Muscle of back (tissue), 13 donors: ENCODE data around the gene KLHL35. TPM values are rescaled to one million over a fixed set of nuclear protein-coding genes. Genes with fewer than 3 reads are reported as not detected.

ENCODE experiments used
- DNase-seq, 3 donors: peaks; one replicate each; pipeline versions ENCODE4 v3.0.0 to v3.0.0-alpha.2; 2013
- long read RNA-seq, 9 donors: transcript quantifications; one replicate each; lab custom pipeline, GENCODE V29; 2026
- polyA plus RNA-seq, 10 donors: library from polyadenylated mRNA; unstranded; fragments of 120-200 nt; gene quantifications; one replicate each; pipeline ENCODE4 v1.2.1, GENCODE V29; 2013; ENCODE audit not compliant: insufficient read length in 10 of 10

KLHL35 gene
- polyA plus RNA-seq, result 1 to 10 TPM; 2.3 to 4.5 (median 3.5) TPM
- long read RNA-seq, donor 1, partial matches to known transcripts, result 0 of 1 reads
- long read RNA-seq, donor 1, other reads (novel, unspliced or antisense), result 0 of 1 reads
- long read RNA-seq, donor 2, partial matches to known transcripts, result 0 of 2 reads
- long read RNA-seq, donor 2, other reads (novel, unspliced or antisense), result 0 of 2 reads
- long read RNA-seq, donor 3, result 0 reads
- long read RNA-seq, donor 4, partial matches to known transcripts, result 0 of 2 reads
- long read RNA-seq, donor 4, other reads (novel, unspliced or antisense), result 0 of 2 reads
- long read RNA-seq, donor 5, partial matches to known transcripts, result 0 of 3 reads
- long read RNA-seq, donor 5, other reads (novel, unspliced or antisense), result 0 of 3 reads
- long read RNA-seq, donor 6, partial matches to known transcripts, result 0 of 5 reads
- long read RNA-seq, donor 6, other reads (novel, unspliced or antisense), result 0 of 5 reads
- long read RNA-seq, donor 7, result 0 reads
- long read RNA-seq, donor 8, partial matches to known transcripts, result 0 of 2 reads
- long read RNA-seq, donor 8, other reads (novel, unspliced or antisense), result 0 of 2 reads
- long read RNA-seq, donor 9, result 0 reads

- peak in 1 of 3 donors; percentile 49 for DNase-seq
Measured at GRCh38 chr11:75432911-75433321, at the start of gene KLHL35. Gene KLHL35 (minus strand): TSS chr11:75433203. CDS start chr11:75430629, 2,574 bp downstream.

DNA sequence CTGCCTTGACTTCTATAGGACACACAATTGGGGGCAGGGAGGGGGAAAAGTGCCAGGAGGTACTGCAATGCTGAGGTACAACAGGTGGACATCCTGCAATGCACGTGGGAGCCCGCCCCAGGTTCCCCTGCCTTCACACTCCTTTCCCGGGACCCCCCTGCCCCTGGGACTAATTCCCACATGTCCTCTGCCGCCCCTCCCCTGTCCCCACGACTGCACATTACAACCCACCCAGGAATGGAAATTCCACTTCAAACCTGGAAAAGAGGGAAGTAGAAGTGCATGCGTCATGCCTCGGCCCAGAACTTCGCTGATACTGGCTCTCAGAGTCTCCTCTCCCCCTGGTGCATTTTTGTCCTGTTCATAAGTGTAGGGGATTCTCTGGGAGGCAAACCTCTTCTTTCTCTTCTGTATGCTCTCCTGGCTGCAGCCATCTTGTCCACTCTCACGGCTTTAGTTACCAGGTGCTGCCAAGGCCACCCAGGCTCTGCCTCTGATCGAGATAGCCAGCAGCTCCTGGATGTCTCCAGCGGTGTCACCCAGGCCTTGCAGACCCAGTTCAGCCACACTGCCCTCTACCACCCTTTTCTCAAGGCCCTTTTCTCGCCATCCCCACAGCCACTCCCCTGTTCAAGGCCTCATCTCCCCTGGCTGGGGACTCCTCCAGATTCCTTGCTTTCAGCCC is 49.1 kb upstream of the KLHL35 start:
- no peak for DNase-seq

DNA sequence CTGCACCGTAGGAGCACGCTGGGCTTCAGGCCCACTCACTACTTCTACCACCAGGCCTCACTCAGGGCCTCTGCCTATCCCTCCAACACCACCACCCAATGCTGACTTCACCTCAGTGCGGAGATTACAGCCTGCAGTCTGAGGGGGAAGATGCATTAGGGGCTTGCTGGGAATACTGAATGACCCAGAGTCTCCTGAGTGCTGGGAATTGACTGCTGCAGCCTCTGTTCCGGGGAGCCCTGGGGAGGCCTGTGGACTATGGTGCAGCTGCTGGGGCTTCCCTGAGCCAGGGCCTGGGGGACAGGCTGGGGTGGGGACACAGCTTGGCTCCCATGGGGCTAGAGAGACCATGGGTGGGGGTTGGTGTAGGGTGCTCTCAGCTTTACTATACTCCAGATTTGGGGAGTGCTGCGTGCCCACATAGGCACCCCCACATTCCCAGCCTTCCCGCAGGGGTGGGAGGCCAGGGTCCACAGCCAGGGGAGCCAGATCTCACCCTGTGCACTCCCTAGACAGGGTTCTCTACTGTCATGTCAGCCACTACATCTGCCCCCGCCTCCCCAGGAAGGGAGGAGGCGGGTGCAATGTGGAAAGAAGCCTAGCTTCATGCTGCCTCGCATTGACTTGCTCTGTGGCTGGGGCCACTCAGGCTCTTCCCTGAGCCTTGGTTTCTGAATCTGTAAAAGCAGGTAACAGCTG is 48.4 kb upstream of the KLHL35 start:
- no peak for DNase-seq

GRCh38 chr11:75480185-75481175 is 47.5 kb upstream of the KLHL35 start:
- DNase-seq, result no peak

GRCh38 chr11:75479597-75480145 is 46.7 kb upstream of the KLHL35 start:
- DNase-seq, result no peak

- no peak for DNase-seq
Measured at GRCh38 chr11:75478783-75479596, 46.0 kb upstream of the KLHL35 start.

DNA sequence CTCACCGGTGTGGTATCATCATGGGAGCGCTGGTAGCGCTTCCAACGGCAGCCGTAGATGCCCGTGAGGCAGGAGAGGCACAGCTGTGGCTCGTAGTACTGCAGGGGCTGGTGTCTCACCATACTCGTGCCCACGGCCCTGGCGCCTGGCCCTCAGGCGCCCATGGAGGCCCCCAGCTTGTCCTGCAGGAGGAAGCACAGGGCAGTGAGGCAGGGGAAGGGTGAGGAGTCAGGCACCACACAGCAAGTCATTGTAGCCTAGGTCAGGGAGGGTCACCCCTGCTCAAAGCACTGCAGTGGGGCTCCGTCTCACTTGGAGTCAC is 44.6 kb upstream of the KLHL35 start:
- no peak for DNase-seq

GRCh38 chr11:75476739-75477613 is 44.0 kb upstream of the KLHL35 start:
- no peak for DNase-seq

GRCh38 chr11:75475767-75476650 is 43.0 kb upstream of the KLHL35 start:
- DNase-seq, result no peak

- peak; percentile 38 to 83 (median 58) for DNase-seq
Measured at GRCh38 chr11:75474878-75475766, 42.1 kb upstream of the KLHL35 start.

GRCh38 chr11:75474240-75474639 is 41.2 kb upstream of the KLHL35 start:
- DNase-seq, result no peak

GRCh38 chr11:75473684-75474083 is 40.7 kb upstream of the KLHL35 start:
- DNase-seq, result no peak

DNA sequence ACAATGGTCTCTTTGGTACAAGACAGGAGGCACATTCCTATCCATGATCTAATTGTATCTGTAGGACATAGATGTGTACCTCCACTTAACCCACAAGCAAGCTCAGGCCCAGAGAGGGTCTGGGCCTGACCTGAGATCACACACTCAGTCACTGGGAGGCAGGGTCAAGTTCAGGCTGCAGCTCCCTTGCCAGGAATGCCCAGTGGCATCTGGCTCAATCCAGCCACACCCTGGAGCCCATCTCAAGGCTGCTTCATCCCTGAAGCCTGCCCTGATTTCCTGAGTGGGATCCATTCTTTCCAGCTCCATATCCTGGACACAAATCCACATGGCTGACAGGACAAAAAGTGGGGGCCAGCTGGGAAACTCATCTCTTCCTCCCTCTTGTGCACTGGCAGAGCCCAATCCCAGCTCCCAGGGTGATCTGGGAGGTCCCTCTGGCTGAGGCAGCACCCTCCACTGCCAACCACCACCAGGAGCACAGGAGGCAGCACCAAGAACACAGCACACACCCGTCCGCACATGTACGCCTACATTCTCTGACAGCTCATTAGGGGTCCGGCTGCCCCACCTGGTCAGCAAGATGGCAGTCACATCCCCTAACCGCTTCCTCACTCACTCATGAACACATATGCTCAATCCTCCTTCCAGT is 39.2 kb upstream of the KLHL35 start:
- DNase-seq, result no peak

- DNase-seq, result no peak
Measured at GRCh38 chr11:75471176-75471973, 38.4 kb upstream of the KLHL35 start.

GRCh38 chr11:75470476-75471080 is 37.6 kb upstream of the KLHL35 start:
- no peak for DNase-seq
